Lung (tissue), 12 donors: ENCODE data around the gene WDR46. TPM values are rescaled to one million over a fixed set of nuclear protein-coding genes. Genes with fewer than 3 reads are reported as not detected.

Source experiments
- ATAC-seq: fragments of 200-7000 bp; cut with Tn5 transposase; one replicate; pipeline ENCODE4 v1.9.1; 2020; ENCODE audit warnings: moderate number of reproducible peaks; ENCODE audit not compliant: insufficient read depth, low FRiP score
- DNase-seq, 3 donors: peaks; one replicate each; pipeline ENCODE4 v3.0.0-alpha.2; 2013 to 2017
- H3K27ac ChIP-seq, 2 donors: one replicate each; pipeline ENCODE4 v1.5.1; 2013; ENCODE audit warnings: mild to moderate bottlenecking in 2 of 2, moderate library complexity in 2 of 2, control low read depth in 1 of 2, inconsistent platforms in 1 of 2, low read depth in 1 of 2, low read length in 1 of 2
- H3K27me3 ChIP-seq, 3 donors: one replicate each; pipeline ENCODE4 v1.5.1; 2013; ENCODE audit warnings: low read length in 2 of 3; ENCODE audit not compliant: control insufficient read depth in 3 of 3, insufficient read depth in 3 of 3
- H3K36me3 ChIP-seq, 4 donors: one replicate each; pipeline ENCODE4 v1.5.1; 2013; ENCODE audit warnings: low read length in 4 of 4, mild to moderate bottlenecking in 1 of 4, moderate library complexity in 1 of 4; ENCODE audit not compliant: control insufficient read depth in 4 of 4, insufficient read depth in 4 of 4
- H3K4me1 ChIP-seq, 5 donors: one replicate each; pipeline ENCODE4 v1.5.1; 2013; ENCODE audit warnings: low read length in 5 of 5, mild to moderate bottlenecking in 2 of 5, moderate library complexity in 1 of 5; ENCODE audit not compliant: control insufficient read depth in 5 of 5, insufficient read depth in 5 of 5
- H3K4me3 ChIP-seq: one replicate; pipeline ENCODE4 v1.5.1; 2013; ENCODE audit warnings: mild to moderate bottlenecking, control low read depth, moderate library complexity
- H3K9ac ChIP-seq, 2 donors: one replicate each; pipeline ENCODE4 v1.5.1; 2013; ENCODE audit warnings: low read length in 2 of 2, control low read depth in 1 of 2; ENCODE audit not compliant: insufficient read depth in 1 of 2
- H3K9me3 ChIP-seq, 4 donors: one replicate each; pipeline ENCODE4 v1.5.1; 2013; ENCODE audit warnings: low read length in 3 of 4, mild to moderate bottlenecking in 1 of 4, moderate library complexity in 1 of 4; ENCODE audit not compliant: control insufficient read depth in 4 of 4, insufficient read depth in 3 of 4
- CTCF ChIP-seq: IDR thresholded peaks from 2 replicates; pipeline ENCODE4 v1.5.1; 2012; ENCODE audit warnings: mild to moderate bottlenecking; ENCODE audit errors: control extremely low read depth, extremely low read depth
- WGBS, 2 donors: extraction: QIAGEN DNeasy Blood & Tissue Kit; methylation state at CpG; one replicate each; pipeline ENCODE4 v1.1.7; 2013; 5-methylcytosine and 5-hydroxymethylcytosine counted together
- polyA plus RNA-seq, 2 donors: library from polyadenylated mRNA; stranded (reverse); fragments of 200-250 nt; gene quantifications; one replicate each; pipeline ENCODE4 v1.2.1, GENCODE V29; 2013
- total RNA-seq, 2 donors: library from RNA; depleted of rRNA in 1 of 2; stranded (reverse); fragments of >200 nt in 1 of 2; gene quantifications; one replicate each; pipeline ENCODE4 v1.2.1, GENCODE V29; 2014 to 2021
- donor health status: control.
- donor health status: control.
- donor health status: Bipolar disorder and iron deficiency.
- donor health status: healthy.
- donor health status: DM: yes; HTN: yes; CAD: no.

The WDR46 gene
- total and polyA plus RNA-seq, 4 donors: 26.3 to 48.0 (median 47.4) TPM

GRCh38 chr6:33312361-33313104 lies 23.5 kb upstream of the WDR46 start:
- no peaks in the 10 kb centered on the region for H3K9me3 ChIP-seq
- H3K4me3 ChIP-seq: peak overlapping the region; percentile 81
- TF ChIP-seq CTCF: no peak
- peaks cover 8 to 24% (median 14%) of the 10 kb centered on the region in 5 donors for H3K4me1 ChIP-seq
- peak overlapping the region; percentile 57 to 66 for H3K9ac ChIP-seq
- no peaks in the 10 kb centered on the region for H3K27me3 ChIP-seq
- H3K36me3 ChIP-seq: peaks cover 0 to 19% (median 4%) of the 10 kb centered on the region in 4 donors
- peak; percentile 55 to 75 (median 59) for DNase-seq
- H3K27ac ChIP-seq: peak overlapping the region; percentile 96 to 97
- 8 to 14% methylated on average over 29 of the region's 29 CpGs for WGBS, 2 donors
- ATAC-seq: peak; percentile 48

- WGBS, 2 donors: 90 to 92% methylated on average over 4 of the region's 4 CpGs
Measured at GRCh38 chr6:33306356-33306755, 17.3 kb upstream of the WDR46 start.

GRCh38 chr6:33305052-33305451 lies 16.0 kb upstream of the WDR46 start:
- no peaks in the 10 kb centered on the region for H3K9me3 ChIP-seq
- no peak overlapping the region for H3K9ac ChIP-seq
- peaks cover 0 to 35% (median 15%) of the 10 kb centered on the region in 4 donors for H3K36me3 ChIP-seq
- peak overlapping the region in 1 of 2 donors; percentile 33 for H3K27ac ChIP-seq
- TF ChIP-seq CTCF: no peak
- no peak for DNase-seq
- WGBS, 2 donors: 88 to 90% methylated on average over 8 of the region's 8 CpGs
- no peak overlapping the region for H3K4me3 ChIP-seq
- peaks cover 0 to 3% (median 0%) of the 10 kb centered on the region in 5 donors for H3K4me1 ChIP-seq
- no peak for ATAC-seq
- no peaks in the 10 kb centered on the region for H3K27me3 ChIP-seq

More at GRCh38 chr6:33306356-33306755, 17.3 kb upstream of the WDR46 start:
- Histone ChIP-seq H3K27me3 (no peaks in the 10 kb centered on the region), H3K4me1 (peaks cover 0 to 8% (median 0%) of the 10 kb centered on the region in 5 donors), H3K9ac (no peak overlapping the region), H3K27ac (no peak overlapping the region), H3K36me3 (peaks cover 0 to 35% (median 15%) of the 10 kb centered on the region in 4 donors), H3K4me3 (no peak overlapping the region), H3K9me3 (no peaks in the 10 kb centered on the region)
- no peak for TF ChIP-seq CTCF
- ATAC-seq (no peak), DNase-seq (no peak)
